Stomach smooth muscle (tissue), 2 donors: ENCODE results near the gene UGGT2.
A peak's percentile ranks its signal among the peaks of the same experiment; 100 is the strongest.

Experiments
- H3K27ac ChIP-seq: one replicate; pipeline ENCODE4 v1.7.0; 2013; ENCODE audit warnings: mild to moderate bottlenecking, low read length, inconsistent platforms
- H3K27me3 ChIP-seq, 2 donors: one replicate each; pipeline ENCODE4 v1.7.0; 2013; ENCODE audit warnings: low read length in 2 of 2; ENCODE audit not compliant: insufficient read depth in 2 of 2, control insufficient read depth in 1 of 2
- H3K36me3 ChIP-seq, 2 donors: one replicate each; pipeline ENCODE4 v1.7.0; 2013; ENCODE audit warnings: low read length in 2 of 2; ENCODE audit not compliant: control insufficient read depth in 2 of 2, insufficient read depth in 2 of 2
- H3K4me1 ChIP-seq: one replicate; pipeline ENCODE4 v1.7.0; 2013; ENCODE audit warnings: low read length; ENCODE audit not compliant: control insufficient read depth, insufficient read depth
- H3K4me3 ChIP-seq, 2 donors: one replicate each; pipeline ENCODE4 v1.7.0; 2013; ENCODE audit warnings: low read length in 2 of 2
- H3K9ac ChIP-seq, 2 donors: one replicate each; pipeline ENCODE4 v1.7.0; 2013; ENCODE audit warnings: low read length in 2 of 2, mild to moderate bottlenecking in 1 of 2
- H3K9me3 ChIP-seq, 2 donors: one replicate each; pipeline ENCODE4 v1.7.0; 2013; ENCODE audit warnings: low read length in 2 of 2; ENCODE audit not compliant: control insufficient read depth in 2 of 2
- donor health status: healthy.
- donor health status: Pancreatic carcinoma.

The UGGT2 gene

DNA sequence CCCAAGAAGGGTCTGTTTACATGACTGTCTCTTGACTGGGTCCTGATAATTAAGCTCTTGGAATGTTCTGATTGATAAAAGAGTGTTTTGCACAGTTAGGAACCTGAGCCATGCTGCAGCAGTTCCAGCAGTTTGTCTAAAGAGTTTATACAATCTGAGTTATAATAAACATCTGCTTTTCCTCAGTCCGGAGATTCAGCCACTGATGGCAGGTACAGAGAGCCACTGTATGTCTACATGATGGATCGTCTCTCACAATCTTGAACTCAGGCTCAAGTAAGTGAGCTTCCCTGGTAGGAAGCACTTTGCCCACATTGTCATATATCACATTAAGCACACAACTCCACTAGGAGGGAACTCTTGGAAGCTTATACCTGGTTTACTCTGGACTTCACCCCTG is 84.3 kb downstream of the UGGT2 start:
- Histone ChIP-seq H3K9ac (no peak overlapping the region), H3K4me3 (peak overlapping the region in 1 of 2 donors; percentile 7), H3K36me3 (no peaks in the 10 kb centered on the region)

DNA sequence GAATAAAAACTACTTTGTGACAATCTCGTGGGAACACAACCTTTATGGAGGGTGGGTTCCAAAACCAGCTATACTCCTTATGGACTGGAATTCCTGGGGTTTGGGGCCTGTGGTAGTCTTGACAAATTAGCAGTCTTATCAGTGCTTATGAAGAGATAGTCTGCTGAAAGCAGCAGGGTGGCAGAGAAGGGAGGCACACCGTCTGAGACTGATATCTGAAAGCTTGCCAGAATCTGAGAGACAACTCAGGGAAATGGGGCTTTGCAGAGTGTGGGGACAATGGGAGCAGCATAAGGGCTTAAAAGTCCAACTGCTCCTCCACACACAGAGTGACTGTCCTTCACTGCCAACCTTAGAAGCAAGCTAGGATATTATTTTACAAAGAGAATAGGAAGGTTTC is 95.9 kb downstream of the UGGT2 start:
- Histone ChIP-seq H3K27ac (no peak overlapping the region), H3K36me3 (no peaks in the 10 kb centered on the region), H3K4me1 (no peaks in the 10 kb centered on the region), H3K4me3 (no peak overlapping the region), H3K27me3 (no peaks in the 10 kb centered on the region), H3K9ac (no peak overlapping the region), H3K9me3 (peaks cover 0 to 9% of the 10 kb centered on the region in 2 donors)

More for the DNA sequence above, 84.3 kb downstream of the UGGT2 start:
- H3K27me3 ChIP-seq, result no peaks in the 10 kb centered on the region
- H3K9me3 ChIP-seq, result no peaks in the 10 kb centered on the region
- H3K27ac ChIP-seq, result no peak overlapping the region
- peaks cover 10% of the 10 kb centered on the region for H3K4me1 ChIP-seq

GRCh38 chr13:95956589-95957148 is 96.5 kb downstream of the UGGT2 start:
- Histone ChIP-seq H3K4me1 (no peaks in the 10 kb centered on the region), H3K27ac (no peak overlapping the region), H3K9me3 (peaks cover 0 to 9% of the 10 kb centered on the region in 2 donors), H3K9ac (no peak overlapping the region), H3K36me3 (no peaks in the 10 kb centered on the region), H3K27me3 (no peaks in the 10 kb centered on the region), H3K4me3 (no peak overlapping the region)

GRCh38 chr13:95955719-95956118 is 97.5 kb downstream of the UGGT2 start:
- Histone ChIP-seq H3K36me3 (peaks cover 0 to 3% of the 10 kb centered on the region in 2 donors), H3K27me3 (no peaks in the 10 kb centered on the region), H3K9me3 (peaks cover 0 to 9% of the 10 kb centered on the region in 2 donors), H3K4me3 (no peak overlapping the region), H3K9ac (no peak overlapping the region), H3K27ac (no peak overlapping the region), H3K4me1 (no peaks in the 10 kb centered on the region)

DNA sequence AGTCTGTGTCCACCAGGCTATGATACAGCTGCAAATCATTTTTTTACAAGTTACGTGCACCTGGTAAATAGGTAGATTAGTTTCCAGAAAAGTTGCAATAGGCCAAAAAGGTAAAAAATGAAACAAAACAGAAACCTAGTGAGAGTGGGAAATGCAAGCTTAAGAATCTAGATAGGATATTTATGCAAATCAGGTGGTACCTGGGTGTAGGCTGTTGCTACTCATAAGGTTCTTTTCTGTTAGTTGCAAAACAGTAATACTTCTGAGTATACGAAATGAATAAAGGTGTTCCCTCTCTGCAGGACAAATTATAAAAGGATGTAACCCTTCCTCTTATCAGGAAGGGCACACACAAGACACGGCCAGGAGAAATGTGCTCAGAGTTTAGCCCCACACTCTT is 97.9 kb downstream of the UGGT2 start:
- H3K4me1 ChIP-seq, result no peaks in the 10 kb centered on the region
- H3K9me3 ChIP-seq, result peaks cover 0 to 9% of the 10 kb centered on the region in 2 donors
- H3K27ac ChIP-seq, result no peak overlapping the region
- H3K27me3 ChIP-seq, result no peaks in the 10 kb centered on the region
- no peak overlapping the region for H3K4me3 ChIP-seq
- peaks cover 0 to 3% of the 10 kb centered on the region in 2 donors for H3K36me3 ChIP-seq
- H3K9ac ChIP-seq, result no peak overlapping the region

GRCh38 chr13:95954266-95954665 is 98.9 kb downstream of the UGGT2 start:
- Histone ChIP-seq H3K9ac (no peak overlapping the region), H3K27ac (no peak overlapping the region), H3K4me3 (no peak overlapping the region), H3K36me3 (peaks cover 0 to 3% of the 10 kb centered on the region in 2 donors), H3K9me3 (no peaks in the 10 kb centered on the region), H3K4me1 (no peaks in the 10 kb centered on the region), H3K27me3 (no peaks in the 10 kb centered on the region)

- H3K9ac ChIP-seq, result no peak overlapping the region
- no peak overlapping the region for H3K4me3 ChIP-seq
- peaks cover 0 to 7% of the 10 kb centered on the region in 2 donors for H3K36me3 ChIP-seq
- H3K27me3 ChIP-seq, result no peaks in the 10 kb centered on the region
- H3K27ac ChIP-seq, result no peak overlapping the region
- no peaks in the 10 kb centered on the region for H3K9me3 ChIP-seq
- no peaks in the 10 kb centered on the region for H3K4me1 ChIP-seq
Measured at GRCh38 chr13:95950103-95950502, 103.1 kb downstream of the UGGT2 start.

DNA sequence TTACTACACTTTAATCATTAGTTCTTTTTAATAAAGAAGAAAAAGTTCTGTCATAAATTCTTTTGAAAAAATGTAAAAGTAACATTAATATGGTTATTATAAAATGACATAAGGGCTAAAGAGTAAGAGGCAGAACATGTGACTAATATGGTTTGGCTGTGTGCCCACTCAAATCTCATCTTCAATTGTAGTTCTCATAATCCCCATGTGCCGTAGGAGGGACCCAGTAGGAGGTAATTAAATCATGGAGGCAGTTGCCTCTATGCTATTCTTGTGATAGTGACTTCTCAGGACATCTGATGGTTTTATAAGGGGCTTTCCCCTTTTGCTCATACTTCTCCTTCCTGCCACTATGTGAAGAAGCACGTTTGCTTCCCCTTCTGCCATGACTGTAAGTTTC is 104.5 kb downstream of the UGGT2 start:
- peaks cover 0 to 7% of the 10 kb centered on the region in 2 donors for H3K36me3 ChIP-seq

GRCh38 chr13:95937714-95938320 is 115.4 kb downstream of the UGGT2 start:
- Histone ChIP-seq H3K36me3 (peaks cover 13 to 24% of the 10 kb centered on the region in 2 donors), H3K9me3 (peaks cover 2 to 11% of the 10 kb centered on the region in 2 donors)

More for the DNA sequence above, 104.5 kb downstream of the UGGT2 start:
- Histone ChIP-seq H3K4me1 (no peaks in the 10 kb centered on the region), H3K4me3 (no peak overlapping the region), H3K27me3 (no peaks in the 10 kb centered on the region), H3K9me3 (no peaks in the 10 kb centered on the region), H3K9ac (no peak overlapping the region), H3K27ac (no peak overlapping the region)

DNA sequence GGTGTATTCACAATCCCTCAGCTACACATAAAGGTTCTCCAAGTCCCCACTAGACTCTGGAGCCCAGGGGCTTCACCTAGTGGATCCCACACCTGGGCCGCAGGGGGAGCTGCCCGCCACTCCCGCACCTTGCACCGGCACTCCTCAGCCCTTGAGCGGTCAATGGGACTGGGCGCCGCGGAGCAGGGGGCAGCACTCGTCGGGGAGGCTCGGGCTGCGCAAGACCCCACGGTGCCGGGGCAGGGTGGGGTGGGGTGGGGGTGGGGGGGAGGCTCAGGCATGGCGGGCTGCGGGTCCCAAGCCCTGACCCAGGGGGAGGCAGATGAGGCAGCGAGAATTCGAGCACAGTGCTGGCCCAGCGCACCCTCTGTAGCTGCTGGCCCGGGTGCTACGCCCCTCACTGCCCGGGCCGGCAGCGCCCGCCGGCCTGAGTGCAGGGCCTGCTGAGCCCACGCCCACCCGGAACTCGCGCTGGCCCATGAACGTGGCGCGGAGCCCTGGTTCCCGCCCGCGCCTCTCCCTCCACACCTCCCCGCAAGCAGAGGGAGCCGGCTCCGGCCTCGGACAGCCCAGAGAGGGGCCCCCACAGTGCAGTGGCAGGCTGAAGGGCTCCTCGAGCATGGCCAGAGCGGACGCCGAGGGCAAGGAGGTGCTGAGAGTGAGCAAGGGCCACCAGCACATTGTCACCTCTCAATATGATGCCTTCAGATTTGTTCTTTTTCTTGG is 121.7 kb downstream of the UGGT2 start:
- peaks cover 2 to 10% of the 10 kb centered on the region in 2 donors for H3K9me3 ChIP-seq
- no peak overlapping the region for H3K27ac ChIP-seq
- peaks cover 11 to 17% of the 10 kb centered on the region in 2 donors for H3K36me3 ChIP-seq
- no peaks in the 10 kb centered on the region for H3K27me3 ChIP-seq
- H3K4me1 ChIP-seq, result no peaks in the 10 kb centered on the region
- H3K4me3 ChIP-seq, result no peak overlapping the region
- H3K9ac ChIP-seq, result no peak overlapping the region

More at GRCh38 chr13:95937714-95938320, 115.4 kb downstream of the UGGT2 start:
- no peaks in the 10 kb centered on the region for H3K4me1 ChIP-seq
- H3K9ac ChIP-seq, result no peak overlapping the region
- H3K4me3 ChIP-seq, result no peak overlapping the region
- no peaks in the 10 kb centered on the region for H3K27me3 ChIP-seq
- no peak overlapping the region for H3K27ac ChIP-seq

- H3K27ac ChIP-seq, result no peak overlapping the region
- peaks cover 0 to 2% of the 10 kb centered on the region in 2 donors for H3K36me3 ChIP-seq
- H3K27me3 ChIP-seq, result no peaks in the 10 kb centered on the region
- no peak overlapping the region for H3K9ac ChIP-seq
- no peaks in the 10 kb centered on the region for H3K9me3 ChIP-seq
- H3K4me3 ChIP-seq, result no peak overlapping the region
- H3K4me1 ChIP-seq, result no peaks in the 10 kb centered on the region
Measured at GRCh38 chr13:95929430-95929829, 123.8 kb downstream of the UGGT2 start.
